HL-60/S4 treated with phorbol 12-myristate 13-acetate at 8.2 ng/mL for 4 days and 3 days (cell line): ENCODE measurements around the gene NOVA1.

ENCODE experiments used
- in situ Hi-C: fragments of 300-500 bp; cut with MboI; formaldehyde crosslinking; loops from 2 replicates; pipeline ENCODE4 v1.15.0; 2022; ENCODE audit warnings: low sequenced_read_pairs

Gene NOVA1

GRCh38 chr14:26463136-26463535 lies 134.7 kb downstream of the NOVA1 start:
- in situ Hi-C loops: no loop called here

DNA sequence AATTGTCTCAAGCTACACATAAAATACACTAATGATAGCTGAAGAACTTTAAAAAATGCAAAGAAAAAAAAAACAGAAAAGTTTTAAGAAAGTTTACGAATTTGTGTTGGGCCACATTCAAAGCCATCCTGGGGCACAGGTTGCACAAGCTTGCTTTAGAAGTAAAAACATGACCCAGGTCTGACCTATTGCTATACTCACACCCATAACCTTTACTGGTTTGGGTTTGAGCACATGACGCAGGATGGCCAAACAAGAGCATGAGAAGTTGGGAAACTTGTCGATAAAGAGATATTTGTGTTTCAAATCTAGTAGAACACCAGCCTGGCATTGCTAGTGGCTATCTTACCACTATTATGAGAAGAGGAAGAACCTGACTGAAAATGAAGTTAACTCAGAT lies 143.7 kb downstream of the NOVA1 start:
- in situ Hi-C loops: no loop called here

- in situ Hi-C loops: loop anchor here (25.0 kb wide), 1 partner anchor 111 kb away; no protein-coding TSS in a partner anchor
Measured at GRCh38 chr14:26448181-26448855, 149.5 kb downstream of the NOVA1 start.

DNA sequence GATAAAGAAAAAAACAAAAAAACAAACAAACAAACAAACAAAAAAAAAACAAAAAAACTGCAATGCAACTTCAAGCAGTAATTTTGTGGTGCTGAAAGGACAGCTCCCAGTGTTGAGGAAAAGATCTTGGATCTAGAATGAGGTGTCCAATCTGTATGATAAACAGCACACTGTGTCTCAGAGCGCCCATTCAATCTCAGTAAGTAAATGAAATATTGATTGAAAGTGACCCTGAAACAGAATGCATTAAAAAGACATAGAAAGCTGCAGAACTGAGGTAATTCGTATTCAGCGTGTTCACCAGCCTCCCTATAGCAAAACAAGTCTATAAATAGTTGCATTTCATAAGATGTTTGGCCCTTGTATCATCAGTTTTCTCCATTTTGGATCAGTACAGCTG lies 153.0 kb downstream of the NOVA1 start:
- in situ Hi-C loops: loop anchor here (25.0 kb wide), 1 partner anchor 108 kb away; no protein-coding TSS in a partner anchor

GRCh38 chr14:26443654-26444053 lies 154.2 kb downstream of the NOVA1 start:
- in situ Hi-C loops: loop anchor here (25.0 kb wide), 1 partner anchor 106 kb away; no protein-coding TSS in a partner anchor

GRCh38 chr14:26429205-26429604 lies 168.6 kb downstream of the NOVA1 start:
- in situ Hi-C loops: loop anchor here (25.0 kb wide), 1 partner anchor 92 kb away; no protein-coding TSS in a partner anchor

GRCh38 chr14:26427097-26427496 lies 170.7 kb downstream of the NOVA1 start:
- in situ Hi-C loops: loop anchor here (25.0 kb wide), 1 partner anchor 90 kb away; no protein-coding TSS in a partner anchor

GRCh38 chr14:26424537-26424936 lies 173.3 kb downstream of the NOVA1 start:
- in situ Hi-C loops: no loop called here

- in situ Hi-C loops: no loop called here
Measured at GRCh38 chr14:26415618-26416123, 182.2 kb downstream of the NOVA1 start.

GRCh38 chr14:26414926-26415325 lies 182.9 kb downstream of the NOVA1 start:
- in situ Hi-C loops: no loop called here

DNA sequence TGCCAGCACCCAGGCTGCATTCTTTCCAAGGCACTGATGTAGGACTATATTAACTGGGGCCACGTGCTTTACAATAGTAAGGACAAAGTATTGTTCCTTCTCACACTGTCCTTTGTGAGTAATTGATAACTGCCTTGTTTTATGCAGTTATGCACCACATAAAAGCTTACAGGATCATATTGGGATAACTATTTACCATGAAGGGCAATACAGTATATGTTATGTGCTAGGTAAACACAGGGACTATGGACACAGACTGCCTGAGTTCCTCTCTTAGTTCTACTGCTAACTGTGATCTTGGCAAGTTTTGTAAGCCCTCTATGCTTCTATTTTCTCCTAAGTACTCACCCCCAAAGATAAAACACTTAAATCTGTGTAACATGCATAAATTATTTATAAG lies 183.7 kb downstream of the NOVA1 start:
- in situ Hi-C loops: no loop called here

DNA sequence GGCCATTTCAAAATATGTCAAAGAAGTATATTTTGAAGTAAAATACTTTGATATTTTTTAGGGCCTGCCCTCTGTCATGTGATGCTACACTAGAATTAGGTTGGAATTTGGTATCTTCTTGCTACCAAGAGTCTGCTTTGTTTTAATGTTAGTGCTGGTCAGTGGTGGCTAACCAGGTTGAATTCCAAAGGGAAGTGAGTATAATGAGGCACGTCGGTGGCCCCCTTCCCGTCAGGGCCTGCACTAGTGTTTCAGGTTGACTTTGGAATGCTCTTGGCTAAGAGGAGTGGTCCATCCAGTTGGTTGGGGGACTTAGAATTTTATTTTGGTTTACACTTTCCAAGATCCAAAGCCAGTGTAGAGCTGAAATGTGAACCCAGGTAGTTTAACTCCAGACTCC lies 185.4 kb downstream of the NOVA1 start:
- in situ Hi-C loops: no loop called here

DNA sequence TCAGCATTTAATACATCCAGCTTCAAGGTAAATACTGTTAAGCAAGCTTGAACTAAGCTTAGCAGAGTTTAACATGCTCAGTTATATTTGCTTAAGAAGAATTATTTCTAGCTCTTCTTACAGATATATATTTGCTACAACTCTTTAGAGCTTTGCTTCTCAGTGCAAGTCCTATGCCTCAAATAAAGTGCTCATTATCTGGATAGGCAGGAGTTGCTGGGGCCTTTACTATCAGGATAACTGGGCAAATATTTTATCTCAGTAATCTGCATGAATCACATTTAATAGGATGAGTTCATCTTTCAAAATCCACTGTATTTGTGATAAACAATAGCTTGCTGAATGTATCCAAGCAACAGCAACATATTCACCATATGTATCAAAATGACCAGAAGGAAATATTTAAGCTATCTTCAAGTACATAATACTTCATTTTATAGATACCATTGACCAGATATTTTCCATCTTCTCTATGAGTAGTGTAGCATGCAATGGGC lies 187.6 kb downstream of the NOVA1 start:
- in situ Hi-C loops: no loop called here

GRCh38 chr14:26404927-26405326 lies 192.9 kb downstream of the NOVA1 start:
- in situ Hi-C loops: no loop called here

- in situ Hi-C loops: no loop called here
Measured at GRCh38 chr14:26403760-26404159, 194.1 kb downstream of the NOVA1 start.

GRCh38 chr14:26402126-26402525 lies 195.7 kb downstream of the NOVA1 start:
- in situ Hi-C loops: no loop called here

GRCh38 chr14:26401179-26401968 lies 196.5 kb downstream of the NOVA1 start:
- in situ Hi-C loops: no loop called here

DNA sequence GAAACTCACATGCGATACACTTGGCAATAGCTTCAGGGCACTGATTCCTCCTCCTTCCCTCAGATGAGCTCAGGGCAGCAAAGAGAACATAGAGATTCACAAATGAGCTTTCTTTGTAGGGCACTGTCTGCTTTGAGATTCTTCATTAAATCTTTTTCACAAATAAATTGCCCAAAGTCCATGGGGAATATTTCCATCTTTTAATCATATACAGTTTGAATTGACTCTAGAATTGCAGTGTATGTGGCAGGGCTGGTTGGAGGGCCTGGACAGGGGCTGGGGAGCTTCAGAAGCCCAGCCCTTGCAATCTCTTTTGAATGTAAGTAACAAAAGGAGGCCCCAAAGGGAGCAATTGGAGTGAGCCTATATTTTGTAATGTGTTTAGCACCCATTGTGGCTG lies 197.5 kb downstream of the NOVA1 start:
- in situ Hi-C loops: no loop called here

DNA sequence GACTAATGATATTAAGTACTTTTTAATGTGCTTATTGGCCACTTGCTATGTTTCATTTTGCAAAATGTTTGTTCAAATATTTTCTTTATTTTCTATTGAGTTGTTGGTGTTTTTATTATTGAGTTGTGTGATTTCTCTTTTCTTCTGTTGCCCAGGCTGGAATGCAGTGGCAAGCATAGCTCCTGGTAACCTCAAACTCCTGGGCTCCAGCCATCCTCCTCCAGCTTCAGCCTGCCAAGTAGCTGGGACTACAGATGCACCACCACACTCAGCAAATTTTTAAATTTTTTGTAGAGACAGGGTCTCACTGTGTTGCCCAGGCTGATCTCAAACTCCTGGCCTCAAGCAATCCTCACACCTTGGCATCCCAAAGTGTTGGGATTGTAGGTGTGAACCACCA lies 199.2 kb downstream of the NOVA1 start:
- in situ Hi-C loops: no loop called here
